ENCODE measurements around the gene FOXO6. TPM values are rescaled to one million over a fixed set of nuclear protein-coding genes. Genes with fewer than 3 reads are reported as not detected.
A peak's percentile ranks its signal among the peaks of the same experiment; 100 is the strongest.
"Not testable (repeated sequence)": the region's sequence is repeated elsewhere in the genome, so short reads cannot be mapped to it uniquely, and the experiment has no call there.

FOXO6 gene
- total RNA-seq, 2 experiments from 2014 or later: 0.20 TPM; not detected in 1

- Mint-ChIP-seq H3K4me1 (no peaks in the 10 kb centered on the region), H3K27ac (no peak overlapping the region), H3K9me3 (no peaks in the 10 kb centered on the region), H3K36me3 (ENCODE audit: low read depth) (no peaks in the 10 kb centered on the region), H3K4me3 (no peak overlapping the region), H3K27me3 (peaks cover 3% of the 10 kb centered on the region)
- ChIA-PET CTCF (interaction anchor here (0.7 to 1.9 kb wide), 9 partner anchors 8 to 114 kb away, joined by 3 to 15 read pairs (median 4); no protein-coding TSS in a partner anchor), POLR2A (no interaction called here)
- DNase-seq: no peak
Measured at GRCh38 chr1:41322101-41322661, 39.1 kb upstream of the FOXO6 start.

- H3K36me3 Mint-ChIP-seq (ENCODE audit: low read depth): no peaks in the 10 kb centered on the region
- no peaks in the 10 kb centered on the region for H3K4me1 Mint-ChIP-seq
- ChIA-PET POLR2A (no interaction called here), CTCF (interaction anchor here (0.7 to 1.9 kb wide), 9 partner anchors 9 to 113 kb away, joined by 3 to 15 read pairs (median 4); no protein-coding TSS in a partner anchor)
- no peaks in the 10 kb centered on the region for H3K9me3 Mint-ChIP-seq
- peak; percentile 38 for DNase-seq
- peaks cover 3% of the 10 kb centered on the region for H3K27me3 Mint-ChIP-seq
- no peak overlapping the region for H3K27ac Mint-ChIP-seq
- H3K4me3 Mint-ChIP-seq: no peak overlapping the region
Measured at GRCh38 chr1:41322835-41323234, 38.4 kb upstream of the FOXO6 start.

- Mint-ChIP-seq H3K27me3 (peaks cover 3% of the 10 kb centered on the region), H3K9me3 (no peaks in the 10 kb centered on the region), H3K27ac (no peak overlapping the region), H3K4me3 (no peak overlapping the region), H3K36me3 (ENCODE audit: low read depth) (no peaks in the 10 kb centered on the region), H3K4me1 (no peaks in the 10 kb centered on the region)
- no peak for DNase-seq
- CTCF ChIA-PET: interaction anchor here (1.0 to 1.9 kb wide), 6 partner anchors 9 to 113 kb away, joined by 4 to 15 read pairs (median 4); no protein-coding TSS in a partner anchor
- POLR2A ChIA-PET: no interaction called here
Measured at GRCh38 chr1:41323243-41323642, 38.0 kb upstream of the FOXO6 start.

- POLR2A ChIA-PET: no interaction called here
- no peak for DNase-seq
Measured at GRCh38 chr1:41325801-41326200, 35.4 kb upstream of the FOXO6 start.

GRCh38 chr1:41327383-41327999 lies 33.7 kb upstream of the FOXO6 start:
- ChIA-PET CTCF (no interaction called here), POLR2A (no interaction called here)
- H3K36me3 Mint-ChIP-seq (ENCODE audit: low read depth): no peaks in the 10 kb centered on the region

More at GRCh38 chr1:41325801-41326200, 35.4 kb upstream of the FOXO6 start:
- H3K27ac Mint-ChIP-seq: no peak overlapping the region
- no peaks in the 10 kb centered on the region for H3K36me3 Mint-ChIP-seq (ENCODE audit: low read depth)
- CTCF ChIA-PET: no interaction called here
- peaks cover 3% of the 10 kb centered on the region for H3K27me3 Mint-ChIP-seq
- H3K4me3 Mint-ChIP-seq: no peak overlapping the region
- H3K9me3 Mint-ChIP-seq: no peaks in the 10 kb centered on the region
- no peaks in the 10 kb centered on the region for H3K4me1 Mint-ChIP-seq

GRCh38 chr1:41328001-41328615 lies 33.1 kb upstream of the FOXO6 start:
- peaks cover 2% of the 10 kb centered on the region for H3K4me1 Mint-ChIP-seq
- peaks cover 2% of the 10 kb centered on the region for H3K9me3 Mint-ChIP-seq
- H3K27me3 Mint-ChIP-seq: peaks cover 3% of the 10 kb centered on the region
- POLR2A ChIA-PET: no interaction called here
- H3K27ac Mint-ChIP-seq: no peak overlapping the region
- CTCF ChIA-PET: no interaction called here
- H3K36me3 Mint-ChIP-seq (ENCODE audit: low read depth): no peaks in the 10 kb centered on the region
- no peak for DNase-seq
- no peak overlapping the region for H3K4me3 Mint-ChIP-seq

More at GRCh38 chr1:41327383-41327999, 33.7 kb upstream of the FOXO6 start:
- Mint-ChIP-seq H3K9me3 (no peaks in the 10 kb centered on the region), H3K4me1 (no peaks in the 10 kb centered on the region), H3K27ac (no peak overlapping the region), H3K4me3 (no peak overlapping the region), H3K27me3 (peaks cover 3% of the 10 kb centered on the region)
- no peak for DNase-seq

GRCh38 chr1:41328780-41329640 lies 32.2 kb upstream of the FOXO6 start:
- POLR2A ChIA-PET: no interaction called here
- DNase-seq: no peak
- no peak overlapping the region for H3K27ac Mint-ChIP-seq
- H3K27me3 Mint-ChIP-seq: peaks cover 3% of the 10 kb centered on the region
- no peaks in the 10 kb centered on the region for H3K36me3 Mint-ChIP-seq (ENCODE audit: low read depth)
- CTCF ChIA-PET: no interaction called here
- H3K4me1 Mint-ChIP-seq: peaks cover 6% of the 10 kb centered on the region
- peaks cover 2% of the 10 kb centered on the region for H3K9me3 Mint-ChIP-seq
- H3K4me3 Mint-ChIP-seq: no peak overlapping the region

- POLR2A ChIA-PET: no interaction called here
- Mint-ChIP-seq H3K9me3 (peaks cover 4% of the 10 kb centered on the region), H3K4me3 (no peak overlapping the region), H3K36me3 (ENCODE audit: low read depth) (no peaks in the 10 kb centered on the region), H3K27me3 (peaks cover 3% of the 10 kb centered on the region), H3K4me1 (peaks cover 9% of the 10 kb centered on the region), H3K27ac (no peak overlapping the region)
- no peak for DNase-seq
- CTCF ChIA-PET: no interaction called here
Measured at GRCh38 chr1:41329662-41330587, 31.3 kb upstream of the FOXO6 start.

GRCh38 chr1:41330588-41331545 lies 30.4 kb upstream of the FOXO6 start:
- Mint-ChIP-seq H3K9me3 (peaks cover 4% of the 10 kb centered on the region), H3K27me3 (peaks cover 11% of the 10 kb centered on the region), H3K27ac (no peak overlapping the region), H3K36me3 (ENCODE audit: low read depth) (no peaks in the 10 kb centered on the region), H3K4me1 (peaks cover 9% of the 10 kb centered on the region), H3K4me3 (no peak overlapping the region)
- ChIA-PET CTCF (no interaction called here), POLR2A (no interaction called here)
- DNase-seq: no peak

- H3K27ac Mint-ChIP-seq: no peak overlapping the region
- H3K27me3 Mint-ChIP-seq: peaks cover 13% of the 10 kb centered on the region
- H3K4me3 Mint-ChIP-seq: no peak overlapping the region
- peaks cover 9% of the 10 kb centered on the region for H3K4me1 Mint-ChIP-seq
- peaks cover 4% of the 10 kb centered on the region for H3K9me3 Mint-ChIP-seq
- no peaks in the 10 kb centered on the region for H3K36me3 Mint-ChIP-seq (ENCODE audit: low read depth)
- CTCF ChIA-PET: no interaction called here
- DNase-seq: no peak
- POLR2A ChIA-PET: no interaction called here
Measured at GRCh38 chr1:41331546-41331917, 29.7 kb upstream of the FOXO6 start.

- peaks cover 18% of the 10 kb centered on the region for H3K27me3 Mint-ChIP-seq
- CTCF ChIA-PET; H3K27ac Mint-ChIP-seq; H3K9me3 Mint-ChIP-seq; DNase-seq; H3K36me3 Mint-ChIP-seq (ENCODE audit: low read depth); H3K4me3 Mint-ChIP-seq; POLR2A ChIA-PET; H3K4me1 Mint-ChIP-seq: not testable (repeated sequence)
Measured at GRCh38 chr1:41332161-41332560, 29.1 kb upstream of the FOXO6 start.
